Peyer's patch (tissue), 4 donors: Measurements from ENCODE around the gene SF3A2.

Source experiments
- CTCF ChIP-seq, 6 experiments: fragments of 450-650 bp in 4 of 6; fragments of 200-600 bp in 2 of 6; sonication (generic) in 1 of 6; IDR thresholded peaks; one replicate each; pipeline ENCODE4 v1.5.1; 2017 to 2019; ENCODE audit warnings: antibody characterized with exemption in 6 of 6, mild to moderate bottlenecking in 3 of 6, moderate library complexity in 1 of 6
- POLR2A ChIP-seq, 2 donors: fragments of 450-650 bp; IDR thresholded peaks; one replicate each; pipeline ENCODE4 v1.5.1; 2017; ENCODE audit warnings: antibody characterized with exemption in 2 of 2, mild to moderate bottlenecking in 2 of 2, moderate library complexity in 2 of 2

DNA sequence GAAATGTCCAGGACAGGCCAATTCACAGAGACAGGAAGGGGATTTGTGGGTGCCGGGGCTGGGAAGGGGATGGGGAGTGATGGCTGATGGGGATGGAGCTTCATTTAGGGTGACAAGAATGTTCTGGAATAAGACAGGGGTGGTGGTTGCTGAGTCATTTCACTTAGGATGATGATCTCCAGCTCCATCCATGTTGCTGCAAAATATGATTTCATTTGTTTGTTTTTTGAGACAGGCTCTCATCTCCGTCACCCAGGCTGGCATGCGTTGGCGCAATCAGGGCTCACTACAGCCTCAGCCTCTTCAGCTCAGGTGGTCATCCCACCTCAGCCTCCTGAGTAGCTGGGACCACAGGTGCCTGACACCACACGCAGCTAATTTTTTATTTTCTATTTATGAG lies 22.7 kb downstream of the SF3A2 start:
- TF ChIP-seq CTCF (IDR thresholded peaks at IDR 0.05) (no peak), POLR2A (IDR thresholded peaks at IDR 0.05) (no peak)
